Neutrophil (primary cell): Measurements from ENCODE around the gene ARHGAP45.

Experiments used
- H3K27ac ChIP-seq: fragments of 200-600 bp; sonication (generic); 2 replicates; pipeline ENCODE4 v1.5.1; 2016; ENCODE audit warnings: mild to moderate bottlenecking, moderate library complexity
- H3K27me3 ChIP-seq: fragments of 200-600 bp; sonication (generic); 2 replicates; pipeline ENCODE4 v1.6.0; 2016; ENCODE audit warnings: mild to moderate bottlenecking
- H3K36me3 ChIP-seq: fragments of 200-600 bp; sonication (generic); 2 replicates; pipeline ENCODE4 v1.5.1; 2017
- H3K4me1 ChIP-seq, 2 experiments: fragments of 200-600 bp in 1 of 2; sonication (generic) in 1 of 2; 1 replicate in 1 of 2; 2 replicates in 1 of 2; pipeline versions ENCODE4 v1.5.1 to v1.6.1; 2013 to 2016; ENCODE audit warnings: low read depth in 1 of 2, low read length in 1 of 2, mild to moderate bottlenecking in 1 of 2, moderate library complexity in 1 of 2; ENCODE audit not compliant: control insufficient read depth in 1 of 2, insufficient read depth in 1 of 2
- H3K4me3 ChIP-seq, 2 experiments: fragments of 200-600 bp in 1 of 2; sonication (generic) in 1 of 2; 1 replicate in 1 of 2; 2 replicates in 1 of 2; pipeline ENCODE4 v1.5.1; 2013 to 2016; ENCODE audit warnings: low read depth in 1 of 2, low read length in 1 of 2, mild to moderate bottlenecking in 1 of 2, moderate library complexity in 1 of 2
- H3K9me3 ChIP-seq: fragments of 200-600 bp; sonication (generic); 2 replicates; pipeline ENCODE4 v1.5.1; 2016
- TF ChIP-seq, protein P1 (sequence below): fragments of 200-600 bp; sonication (generic); IDR thresholded peaks from 2 replicates; pipeline ENCODE4 v1.5.1; 2016; ENCODE audit warnings: antibody characterized with exemption

ARHGAP45 gene

DNA sequence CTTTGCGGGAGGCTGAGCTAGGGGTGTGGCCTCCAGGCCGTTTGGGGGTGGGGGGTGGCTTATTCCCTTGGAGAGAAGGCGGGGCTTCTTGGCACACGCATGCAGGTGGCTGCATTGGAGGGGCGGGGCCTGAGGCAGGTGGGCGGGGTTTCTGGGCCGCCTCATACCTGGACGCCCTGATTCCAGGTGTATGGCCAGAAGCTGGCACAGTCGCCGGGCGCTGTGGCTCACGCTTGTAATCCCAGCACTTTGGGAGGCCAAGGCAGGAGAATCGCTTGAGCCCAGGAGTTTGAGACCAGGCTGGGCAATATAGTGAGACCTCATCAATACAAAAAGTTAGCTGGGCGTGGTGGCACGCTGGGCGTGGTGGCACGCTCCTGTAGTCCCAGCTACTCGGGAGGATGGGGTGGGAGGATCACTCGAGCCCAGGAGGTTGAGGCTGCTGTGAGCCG, 19.2 kb upstream of the ARHGAP45 start:
- no peak overlapping the region for H3K4me3 ChIP-seq
- H3K9me3 ChIP-seq = no peaks in the 10 kb centered on the region
- TF ChIP-seq, protein P1, sequence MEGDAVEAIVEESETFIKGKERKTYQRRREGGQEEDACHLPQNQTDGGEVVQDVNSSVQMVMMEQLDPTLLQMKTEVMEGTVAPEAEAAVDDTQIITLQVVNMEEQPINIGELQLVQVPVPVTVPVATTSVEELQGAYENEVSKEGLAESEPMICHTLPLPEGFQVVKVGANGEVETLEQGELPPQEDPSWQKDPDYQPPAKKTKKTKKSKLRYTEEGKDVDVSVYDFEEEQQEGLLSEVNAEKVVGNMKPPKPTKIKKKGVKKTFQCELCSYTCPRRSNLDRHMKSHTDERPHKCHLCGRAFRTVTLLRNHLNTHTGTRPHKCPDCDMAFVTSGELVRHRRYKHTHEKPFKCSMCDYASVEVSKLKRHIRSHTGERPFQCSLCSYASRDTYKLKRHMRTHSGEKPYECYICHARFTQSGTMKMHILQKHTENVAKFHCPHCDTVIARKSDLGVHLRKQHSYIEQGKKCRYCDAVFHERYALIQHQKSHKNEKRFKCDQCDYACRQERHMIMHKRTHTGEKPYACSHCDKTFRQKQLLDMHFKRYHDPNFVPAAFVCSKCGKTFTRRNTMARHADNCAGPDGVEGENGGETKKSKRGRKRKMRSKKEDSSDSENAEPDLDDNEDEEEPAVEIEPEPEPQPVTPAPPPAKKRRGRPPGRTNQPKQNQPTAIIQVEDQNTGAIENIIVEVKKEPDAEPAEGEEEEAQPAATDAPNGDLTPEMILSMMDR = no peak
- no peak overlapping the region for H3K27ac ChIP-seq
- H3K27me3 ChIP-seq = no peaks in the 10 kb centered on the region
- H3K4me1 ChIP-seq = no peaks in the 10 kb centered on the region
- peaks cover 85% of the 10 kb centered on the region for H3K36me3 ChIP-seq

DNA sequence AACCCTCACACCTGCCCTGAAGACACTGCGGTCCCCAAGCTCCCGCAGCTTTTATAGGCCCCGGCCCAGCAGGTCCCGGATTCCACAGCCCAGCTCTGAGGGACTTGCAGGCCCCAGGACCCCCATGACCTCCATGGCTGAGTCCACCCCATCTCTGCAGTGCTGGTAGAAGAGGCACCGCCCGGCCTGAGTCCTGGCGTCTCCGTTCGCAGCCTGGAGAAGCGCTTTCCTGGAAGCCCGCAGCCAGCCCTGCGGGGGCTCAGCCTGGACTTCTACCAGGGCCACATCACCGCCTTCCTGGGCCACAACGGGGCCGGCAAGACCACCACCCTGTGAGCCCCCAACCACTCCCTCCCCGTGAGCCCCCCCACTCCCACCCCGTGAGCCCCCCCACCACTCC, 17.9 kb upstream of the ARHGAP45 start:
- no peaks in the 10 kb centered on the region for H3K4me1 ChIP-seq
- no peaks in the 10 kb centered on the region for H3K9me3 ChIP-seq
- H3K36me3 ChIP-seq = peaks cover 85% of the 10 kb centered on the region
- H3K27ac ChIP-seq = peak overlapping the region; percentile 56
- H3K4me3 ChIP-seq = no peak overlapping the region
- H3K27me3 ChIP-seq = no peaks in the 10 kb centered on the region
- TF ChIP-seq, protein P1 = no peak

DNA sequence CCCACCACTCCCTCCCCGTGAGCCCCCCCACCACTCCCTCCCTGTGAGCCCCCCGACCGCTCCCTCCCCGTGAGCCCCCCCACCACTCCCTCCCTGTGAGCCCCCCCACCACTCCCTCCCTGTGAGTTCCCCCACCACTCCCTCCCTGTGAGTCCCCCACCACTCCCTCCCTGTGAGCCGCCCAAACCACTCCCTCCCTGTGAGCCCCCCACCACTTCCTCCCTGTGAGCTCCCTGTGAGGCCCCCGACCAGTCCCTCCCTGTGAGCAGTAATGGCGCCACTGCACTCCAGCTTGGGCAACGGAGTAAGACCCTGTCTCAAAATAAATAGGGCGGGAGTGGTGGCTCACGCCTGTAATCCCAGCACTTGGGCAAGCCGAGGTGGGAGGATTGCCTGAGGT, 17.2 kb upstream of the ARHGAP45 start:
- H3K27ac ChIP-seq = peak overlapping the region; percentile 41

DNA sequence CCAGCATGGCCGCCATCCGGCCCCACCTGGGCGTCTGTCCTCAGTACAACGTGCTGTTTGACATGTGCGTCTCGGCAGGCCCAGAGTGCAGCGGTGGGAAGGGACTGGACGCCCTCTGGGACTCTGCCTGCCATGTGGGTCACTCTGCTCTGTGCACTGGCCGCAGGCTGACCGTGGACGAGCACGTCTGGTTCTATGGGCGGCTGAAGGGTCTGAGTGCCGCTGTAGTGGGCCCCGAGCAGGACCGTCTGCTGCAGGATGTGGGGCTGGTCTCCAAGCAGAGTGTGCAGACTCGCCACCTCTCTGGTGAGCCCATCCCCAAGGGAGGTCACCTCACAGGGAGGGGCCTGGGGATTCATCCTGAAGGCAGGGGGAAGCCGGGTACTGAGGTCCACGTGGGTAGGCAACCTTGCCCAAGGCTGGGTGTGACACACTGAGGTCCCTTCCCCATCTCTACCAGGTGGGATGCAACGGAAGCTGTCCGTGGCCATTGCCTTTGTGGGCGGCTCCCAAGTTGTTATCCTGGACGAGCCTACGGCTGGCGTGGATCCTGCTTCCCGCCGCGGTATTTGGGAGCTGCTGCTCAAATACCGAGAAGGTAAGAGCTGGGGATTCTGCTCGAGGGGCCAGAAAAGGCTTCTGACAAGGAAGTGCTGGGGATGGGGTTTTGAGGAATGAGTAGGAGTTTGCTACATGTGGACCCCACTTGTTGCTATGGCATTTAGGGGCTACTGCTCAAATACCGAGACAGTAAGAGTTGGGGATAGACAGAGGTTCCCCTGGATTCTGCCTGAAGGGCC, 15.8 kb upstream of the ARHGAP45 start:
- TF ChIP-seq, protein P1 = no peak
- H3K27ac ChIP-seq = no peak overlapping the region
- peaks cover 85% of the 10 kb centered on the region for H3K36me3 ChIP-seq
- no peaks in the 10 kb centered on the region for H3K9me3 ChIP-seq
- H3K4me3 ChIP-seq = no peak overlapping the region
- no peaks in the 10 kb centered on the region for H3K27me3 ChIP-seq
- no peaks in the 10 kb centered on the region for H3K4me1 ChIP-seq

More for the DNA sequence above, 17.2 kb upstream of the ARHGAP45 start:
- Histone ChIP-seq H3K4me3 (no peak overlapping the region), H3K9me3 (no peaks in the 10 kb centered on the region), H3K27me3 (no peaks in the 10 kb centered on the region), H3K36me3 (peaks cover 85% of the 10 kb centered on the region), H3K4me1 (no peaks in the 10 kb centered on the region)
- TF ChIP-seq, protein P1 = no peak

DNA sequence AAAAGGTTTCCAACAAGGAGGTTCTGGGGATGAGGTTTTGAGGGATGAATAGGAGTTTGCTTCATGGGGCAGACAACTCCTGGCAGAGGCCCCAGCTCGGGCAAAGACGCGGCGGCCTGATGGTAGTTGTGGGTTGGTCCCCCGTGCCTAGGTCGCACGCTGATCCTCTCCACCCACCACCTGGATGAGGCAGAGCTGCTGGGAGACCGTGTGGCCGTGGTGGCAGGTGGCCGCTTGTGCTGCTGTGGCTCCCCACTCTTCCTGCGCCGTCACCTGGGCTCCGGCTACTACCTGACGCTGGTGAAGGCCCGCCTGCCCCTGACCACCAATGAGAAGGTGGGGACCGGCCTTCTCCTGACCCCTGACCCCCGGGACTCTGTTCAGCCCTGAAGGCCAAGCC, 15.2 kb upstream of the ARHGAP45 start:
- H3K4me1 ChIP-seq = no peaks in the 10 kb centered on the region
- H3K4me3 ChIP-seq = no peak overlapping the region
- H3K36me3 ChIP-seq = peaks cover 85% of the 10 kb centered on the region
- no peaks in the 10 kb centered on the region for H3K9me3 ChIP-seq
- no peaks in the 10 kb centered on the region for H3K27me3 ChIP-seq
- TF ChIP-seq, protein P1 = no peak
- H3K27ac ChIP-seq = no peak overlapping the region
